Measurements from ENCODE around the gene APBB1. TPM values are rescaled to one million over a fixed set of nuclear protein-coding genes. Genes with fewer than 3 reads are reported as not detected.
"Not testable (repeated sequence)": the region's sequence is repeated elsewhere in the genome, so short reads cannot be mapped to it uniquely, and the experiment has no call there.

Gene APBB1
- total RNA-seq, 1 donor from 2014 or later: 22.1 TPM

GRCh38 chr11:6400431-6401345, 18.2 kb downstream of the APBB1 start:
- CTCF ChIA-PET: no interaction called here
- Mint-ChIP-seq H3K9me3 (no peaks in the 10 kb centered on the region), H3K4me1 (peaks cover 38% of the 10 kb centered on the region), H3K27me3 (no peaks in the 10 kb centered on the region), H3K36me3 (ENCODE audit: low read depth) (peaks cover 2% of the 10 kb centered on the region), H3K4me3 (no peak overlapping the region), H3K27ac (no peak overlapping the region)
- no peak for TF ChIP-seq CTCF (IDR thresholded peaks at IDR 0.05)
- intact Hi-C loops (cut with micrococcal nuclease): no loop called here
- DNase-seq (no peak), ATAC-seq (ENCODE audit: low read depth) (no peak)
- POLR2A ChIA-PET: interaction anchor here (2.0 to 3.2 kb wide), 4 partner anchors 8 to 18 kb away, joined by 6 to 45 read pairs (median 14); partner anchors contain the start of genes APBB1 and SMPD1

- Mint-ChIP-seq H3K4me1 (peaks cover 21% of the 10 kb centered on the region), H3K4me3 (no peak overlapping the region), H3K9me3 (no peaks in the 10 kb centered on the region), H3K27ac (no peak overlapping the region), H3K27me3 (no peaks in the 10 kb centered on the region), H3K36me3 (ENCODE audit: low read depth) (peaks cover 10% of the 10 kb centered on the region)
- intact Hi-C loops (cut with micrococcal nuclease): no loop called here
- TF ChIP-seq CTCF (IDR thresholded peaks at IDR 0.05): no peak
- ATAC-seq (ENCODE audit: low read depth): no peak
- DNase-seq: no peak
- ChIA-PET POLR2A (no interaction called here), CTCF (no interaction called here)
Observed at GRCh38 chr11:6397636-6398035, 21.3 kb downstream of the APBB1 start.

GRCh38 chr11:6397156-6397555, 21.7 kb downstream of the APBB1 start:
- CTCF ChIA-PET: no interaction called here
- POLR2A ChIA-PET: no interaction called here
- H3K27me3 Mint-ChIP-seq: no peaks in the 10 kb centered on the region
- no peaks in the 10 kb centered on the region for H3K9me3 Mint-ChIP-seq
- no peak overlapping the region for H3K27ac Mint-ChIP-seq
- TF ChIP-seq CTCF (IDR thresholded peaks at IDR 0.05): no peak
- H3K4me3 Mint-ChIP-seq: no peak overlapping the region
- H3K4me1 Mint-ChIP-seq: peaks cover 17% of the 10 kb centered on the region
- ATAC-seq (ENCODE audit: low read depth) (no peak), DNase-seq (no peak)
- peaks cover 10% of the 10 kb centered on the region for H3K36me3 Mint-ChIP-seq (ENCODE audit: low read depth)
- intact Hi-C loops (cut with micrococcal nuclease): no loop called here

GRCh38 chr11:6395470-6396060, 23.3 kb downstream of the APBB1 start:
- H3K9me3 Mint-ChIP-seq: no peaks in the 10 kb centered on the region
- H3K27me3 Mint-ChIP-seq: no peaks in the 10 kb centered on the region
- H3K4me1 Mint-ChIP-seq: peaks cover 21% of the 10 kb centered on the region
- no peak for DNase-seq
- intact Hi-C loops (cut with micrococcal nuclease): no loop called here
- POLR2A ChIA-PET: no interaction called here
- CTCF ChIA-PET: no interaction called here
- H3K4me3 Mint-ChIP-seq: no peak overlapping the region
- peaks cover 10% of the 10 kb centered on the region for H3K36me3 Mint-ChIP-seq (ENCODE audit: low read depth)
- no peak for TF ChIP-seq CTCF (IDR thresholded peaks at IDR 0.05)
- ATAC-seq (ENCODE audit: low read depth): no peak
- no peak overlapping the region for H3K27ac Mint-ChIP-seq

- intact Hi-C loops (cut with micrococcal nuclease): loop anchor here (5.0 kb wide), 1 partner anchor 208 kb away; the partner anchor contains the start of genes ILK and RRP8
- no peaks in the 10 kb centered on the region for H3K27me3 Mint-ChIP-seq
- H3K4me1 Mint-ChIP-seq: peaks cover 32% of the 10 kb centered on the region
- POLR2A ChIA-PET: interaction anchor here (0.6 kb wide), 1 partner anchor 14 kb away, joined by 5 read pairs; no protein-coding TSS in a partner anchor
- TF ChIP-seq CTCF (IDR thresholded peaks at IDR 0.05): no peak
- H3K27ac Mint-ChIP-seq: no peak overlapping the region
- no peaks in the 10 kb centered on the region for H3K9me3 Mint-ChIP-seq
- ATAC-seq (ENCODE audit: low read depth) (no peak), DNase-seq (no peak)
- CTCF ChIA-PET: interaction anchor here (0.5 kb wide), 1 partner anchor 15 kb away, joined by 3 read pairs; no protein-coding TSS in a partner anchor
- H3K36me3 Mint-ChIP-seq (ENCODE audit: low read depth): peaks cover 12% of the 10 kb centered on the region
- no peak overlapping the region for H3K4me3 Mint-ChIP-seq
Observed at GRCh38 chr11:6393989-6394670, 24.8 kb downstream of the APBB1 start.

- intact Hi-C loops (cut with micrococcal nuclease): loop anchor here (5.0 kb wide), 1 partner anchor 210 kb away; the partner anchor contains the start of genes ILK and RRP8
- not testable (repeated sequence) for H3K27ac Mint-ChIP-seq
- peaks cover 36% of the 10 kb centered on the region for H3K4me1 Mint-ChIP-seq
Observed at GRCh38 chr11:6392251-6392650, 26.6 kb downstream of the APBB1 start.

More at GRCh38 chr11:6392251-6392650, 26.6 kb downstream of the APBB1 start:
- not testable (repeated sequence) for ATAC-seq (ENCODE audit: low read depth); DNase-seq; H3K4me3 Mint-ChIP-seq; H3K27me3 Mint-ChIP-seq; H3K9me3 Mint-ChIP-seq
- ChIA-PET CTCF (interaction anchor here (1.0 to 1.8 kb wide), 2 partner anchors 13 to 362 kb away, joined by 3 to 7 read pairs; no protein-coding TSS in a partner anchor), POLR2A (interaction anchor here (0.9 to 1.6 kb wide), 2 partner anchors 10 to 212 kb away, joined by 7 to 16 read pairs; no protein-coding TSS in a partner anchor)
- peaks cover 12% of the 10 kb centered on the region for H3K36me3 Mint-ChIP-seq (ENCODE audit: low read depth)

All from activated B cell treated with CpG ODN at 0.5 μM for 24 hours (primary cell).